ENCODE measurements around the gene OASL.
A peak's percentile ranks its signal among the peaks of the same experiment; 100 is the strongest.

Gene OASL

DNA sequence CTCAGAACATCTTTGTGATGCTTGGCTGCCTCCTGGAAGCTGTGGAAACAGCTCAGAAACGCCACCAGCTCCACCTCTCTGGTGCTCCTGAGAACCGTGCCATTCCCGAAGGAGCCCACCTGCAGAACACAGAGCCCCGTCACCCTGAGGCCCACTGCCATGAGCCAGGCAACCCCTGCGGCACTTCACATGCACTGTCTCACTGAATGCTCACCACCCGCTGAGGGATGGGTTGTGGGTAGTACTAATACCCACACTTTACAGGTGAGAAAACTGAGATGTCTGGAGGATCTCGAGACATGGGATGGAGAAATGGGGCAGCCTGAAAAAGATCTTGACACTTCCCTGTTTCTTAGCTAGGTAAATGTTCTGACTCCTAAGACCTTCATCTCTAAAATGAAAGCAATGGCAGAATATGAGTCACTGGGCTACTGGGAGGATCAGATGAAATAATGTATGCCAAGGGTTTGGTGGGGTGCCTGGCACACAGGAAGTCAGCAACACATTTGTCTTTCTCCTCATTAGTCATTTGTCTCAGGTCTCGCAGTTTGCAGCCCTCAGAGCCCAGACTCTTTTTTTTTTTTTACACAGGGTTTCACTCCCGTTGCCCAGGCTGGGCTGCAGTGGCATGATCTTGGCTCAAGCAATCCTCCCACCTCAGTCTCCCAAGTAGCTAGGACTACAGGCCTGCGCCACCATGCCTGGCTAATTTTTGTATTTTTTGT, 5.3 kb downstream of the OASL start:
- no peak for DNase-seq (ENCODE audit: low read depth)
- no peak overlapping the region for H3K4me3 ChIP-seq (ENCODE audit: low read depth, low read length)
- no peak for TF ChIP-seq CTCF (IDR thresholded peaks at IDR 0.05; ENCODE audit: low read depth, low read length, missing control alignments)

DNA sequence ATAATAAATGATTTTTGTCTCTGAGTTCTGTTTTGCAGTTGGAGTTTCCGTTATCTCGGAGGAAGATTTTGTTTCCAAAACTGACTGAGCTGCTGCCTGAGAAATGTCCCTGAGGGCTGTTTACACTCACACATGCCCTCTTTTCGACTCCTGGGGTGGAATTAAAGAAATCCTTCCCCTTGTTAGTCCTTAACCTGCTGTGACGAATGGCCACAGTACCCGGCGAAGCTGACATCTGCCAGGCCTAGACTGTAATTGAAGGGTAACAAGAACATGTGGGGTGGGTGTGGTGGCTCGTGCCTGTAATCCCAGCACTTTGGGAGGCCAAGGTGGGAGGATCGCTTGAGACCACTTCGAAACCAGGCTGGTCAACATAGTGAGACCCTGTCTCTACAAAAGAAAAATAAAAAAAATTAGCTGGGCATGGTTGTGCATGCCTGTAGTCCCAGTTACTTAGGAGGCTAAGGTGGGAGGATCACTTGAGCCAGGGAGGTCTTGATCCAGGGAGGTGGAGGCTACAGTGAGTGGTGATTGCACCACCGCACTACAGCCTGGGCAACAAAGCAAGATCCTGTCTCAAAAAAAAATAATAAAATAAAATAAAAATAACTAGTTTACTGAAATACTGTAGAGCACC, 8.4 kb downstream of the OASL start:
- no peak overlapping the region for H3K4me3 ChIP-seq (ENCODE audit: low read depth, low read length)
- no peak for DNase-seq (ENCODE audit: low read depth)
- TF ChIP-seq CTCF (IDR thresholded peaks at IDR 0.05; ENCODE audit: low read depth, low read length, missing control alignments): no peak

DNA sequence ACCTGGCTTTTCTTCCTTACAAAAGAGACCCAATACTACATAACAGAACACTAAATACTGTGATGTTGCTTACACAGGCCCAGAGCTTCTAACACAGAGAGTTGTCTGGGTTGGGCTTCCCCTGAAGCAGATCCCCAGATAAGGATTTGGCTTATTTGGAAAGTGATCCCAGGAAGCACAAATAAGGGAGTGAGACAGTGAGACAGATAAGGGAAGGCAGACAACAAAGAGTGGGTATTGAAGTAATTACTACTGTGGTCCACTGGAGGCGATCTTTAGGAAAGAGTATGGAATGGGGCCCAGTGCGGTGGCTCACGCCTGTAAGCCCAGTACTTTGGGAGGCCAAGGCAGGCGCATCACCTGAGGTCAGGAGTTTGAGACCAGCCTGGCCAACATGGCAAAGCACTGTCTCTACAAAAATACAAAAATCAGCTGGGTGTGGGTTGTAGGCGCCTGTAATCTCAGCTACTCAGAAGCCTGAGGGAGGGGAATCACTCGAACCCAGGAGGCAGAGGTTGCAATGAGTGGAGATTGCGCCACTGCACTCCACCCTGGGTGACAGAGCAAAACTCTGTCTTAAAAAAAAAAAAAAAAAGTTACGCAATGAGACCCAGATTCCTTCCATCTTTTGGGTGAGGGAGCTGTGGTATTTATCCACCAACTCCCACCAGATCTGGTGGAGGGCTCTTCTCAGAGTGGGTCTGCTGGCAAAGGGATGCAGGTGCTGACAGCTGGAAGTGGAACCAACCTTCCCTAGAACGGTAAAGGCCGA, 12.6 kb downstream of the OASL start:
- H3K4me3 ChIP-seq (ENCODE audit: low read depth, low read length): no peak overlapping the region
- TF ChIP-seq CTCF (IDR thresholded peaks at IDR 0.05; ENCODE audit: low read depth, low read length, missing control alignments): peak; percentile 11
- no peak for DNase-seq (ENCODE audit: low read depth)

- DNase-seq (ENCODE audit: low read depth): no peak
- H3K4me3 ChIP-seq (ENCODE audit: low read depth, low read length): no peak overlapping the region
Observed at GRCh38 chr12:121025442-121026226, 13.4 kb downstream of the OASL start.

GRCh38 chr12:121023799-121024198, 15.2 kb downstream of the OASL start:
- no peak overlapping the region for H3K4me3 ChIP-seq (ENCODE audit: low read depth, low read length)
- DNase-seq (ENCODE audit: low read depth): no peak
- no peak for TF ChIP-seq CTCF (IDR thresholded peaks at IDR 0.05; ENCODE audit: low read depth, low read length, missing control alignments)

More at GRCh38 chr12:121025442-121026226, 13.4 kb downstream of the OASL start:
- TF ChIP-seq CTCF (IDR thresholded peaks at IDR 0.05; ENCODE audit: low read depth, low read length, missing control alignments): no peak

DNA sequence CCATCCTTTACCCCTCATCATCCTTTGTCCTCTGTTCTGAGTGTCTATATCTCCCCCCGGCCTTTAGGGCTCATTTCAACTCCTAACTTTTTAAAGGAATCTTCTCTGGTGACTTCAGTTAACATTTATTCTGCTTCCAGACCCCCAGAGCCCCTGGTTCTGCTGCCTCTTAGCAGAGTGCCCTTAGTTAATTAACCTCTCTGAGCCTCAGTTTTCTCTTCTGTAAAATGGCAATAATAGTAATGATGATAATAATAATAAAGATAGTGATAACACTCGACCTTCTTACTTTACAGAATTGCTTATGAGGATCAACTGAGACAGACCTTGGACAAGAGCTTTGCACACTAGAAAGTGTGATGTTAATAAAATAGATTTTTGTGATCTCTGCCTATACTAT, 16.3 kb downstream of the OASL start:
- no peak overlapping the region for H3K4me3 ChIP-seq (ENCODE audit: low read depth, low read length)
- no peak for DNase-seq (ENCODE audit: low read depth)
- TF ChIP-seq CTCF (IDR thresholded peaks at IDR 0.05; ENCODE audit: low read depth, low read length, missing control alignments): no peak

All from GM12864 (cell line).